Hepatocyte (in vitro differentiated cells): ENCODE results near the gene PSPH.

ENCODE experiments used
- EZH2 ChIP-seq: fragments of 200-600 bp; sonication (generic); IDR thresholded peaks from 2 replicates; pipeline ENCODE4 v1.6.1; 2016; ENCODE audit warnings: antibody characterized with exemption, mild to moderate bottlenecking, borderline replicate concordance
- TF ChIP-seq, protein P1 (sequence below): fragments of 200-600 bp; sonication (generic); IDR thresholded peaks from 2 replicates; pipeline ENCODE4 v1.5.1; 2016; ENCODE audit warnings: antibody characterized with exemption, mild to moderate bottlenecking; ENCODE audit not compliant: poor library complexity

- TF ChIP-seq, protein P1, sequence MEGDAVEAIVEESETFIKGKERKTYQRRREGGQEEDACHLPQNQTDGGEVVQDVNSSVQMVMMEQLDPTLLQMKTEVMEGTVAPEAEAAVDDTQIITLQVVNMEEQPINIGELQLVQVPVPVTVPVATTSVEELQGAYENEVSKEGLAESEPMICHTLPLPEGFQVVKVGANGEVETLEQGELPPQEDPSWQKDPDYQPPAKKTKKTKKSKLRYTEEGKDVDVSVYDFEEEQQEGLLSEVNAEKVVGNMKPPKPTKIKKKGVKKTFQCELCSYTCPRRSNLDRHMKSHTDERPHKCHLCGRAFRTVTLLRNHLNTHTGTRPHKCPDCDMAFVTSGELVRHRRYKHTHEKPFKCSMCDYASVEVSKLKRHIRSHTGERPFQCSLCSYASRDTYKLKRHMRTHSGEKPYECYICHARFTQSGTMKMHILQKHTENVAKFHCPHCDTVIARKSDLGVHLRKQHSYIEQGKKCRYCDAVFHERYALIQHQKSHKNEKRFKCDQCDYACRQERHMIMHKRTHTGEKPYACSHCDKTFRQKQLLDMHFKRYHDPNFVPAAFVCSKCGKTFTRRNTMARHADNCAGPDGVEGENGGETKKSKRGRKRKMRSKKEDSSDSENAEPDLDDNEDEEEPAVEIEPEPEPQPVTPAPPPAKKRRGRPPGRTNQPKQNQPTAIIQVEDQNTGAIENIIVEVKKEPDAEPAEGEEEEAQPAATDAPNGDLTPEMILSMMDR, result no peak
- no peak for TF ChIP-seq EZH2
These were observed 40.3 kb upstream of the PSPH start for GRCh38 chr7:56091591-56091990.
